Prostate gland (tissue), 2 donors: ENCODE results near the gene ZEB2.

Experiments
- POLR2A ChIP-seq: fragments of 450-650 bp; IDR thresholded peaks from one replicate; pipeline ENCODE4 v1.6.1; 2016; ENCODE audit warnings: antibody characterized with exemption, mild to moderate bottlenecking
- POLR2AphosphoS5 ChIP-seq: sonication (generic); formaldehyde crosslinking; IDR thresholded peaks from one replicate; pipeline ENCODE4 v1.6.1; 2017; ENCODE audit warnings: antibody characterized with exemption
- TF ChIP-seq, protein P1 (sequence below), 4 experiments: fragments of 200-600 bp in 2 of 4; fragments of 450-650 bp in 2 of 4; sonication (generic) in 2 of 4; IDR thresholded peaks; 1 replicate in 3 of 4; 2 replicates in 1 of 4; pipeline ENCODE4 v1.5.1; 2016 to 2019; ENCODE audit warnings: antibody characterized with exemption in 4 of 4, mild to moderate bottlenecking in 2 of 4, moderate library complexity in 2 of 4

DNA sequence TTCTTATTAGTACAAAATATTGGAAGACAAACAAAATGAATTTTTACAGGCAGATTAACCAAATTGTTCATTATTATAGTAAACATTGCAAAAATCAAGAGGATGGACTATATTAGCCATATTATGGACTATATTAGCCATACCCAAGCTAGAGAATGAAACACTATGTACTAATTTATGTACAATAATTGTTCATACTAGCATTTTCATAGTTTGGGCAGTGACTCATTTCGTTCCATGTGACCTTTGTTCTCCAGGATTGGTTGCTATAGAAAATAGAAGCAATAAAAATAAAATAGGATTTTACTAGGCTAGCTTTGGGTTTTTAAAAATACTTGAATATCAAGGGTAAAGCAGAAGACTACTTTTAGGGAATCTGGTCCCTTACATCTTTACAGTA lies 176.8 kb downstream of the ZEB2 start:
- no peak for TF ChIP-seq POLR2AphosphoS5
- no peak for TF ChIP-seq POLR2A
- TF ChIP-seq, protein P1, sequence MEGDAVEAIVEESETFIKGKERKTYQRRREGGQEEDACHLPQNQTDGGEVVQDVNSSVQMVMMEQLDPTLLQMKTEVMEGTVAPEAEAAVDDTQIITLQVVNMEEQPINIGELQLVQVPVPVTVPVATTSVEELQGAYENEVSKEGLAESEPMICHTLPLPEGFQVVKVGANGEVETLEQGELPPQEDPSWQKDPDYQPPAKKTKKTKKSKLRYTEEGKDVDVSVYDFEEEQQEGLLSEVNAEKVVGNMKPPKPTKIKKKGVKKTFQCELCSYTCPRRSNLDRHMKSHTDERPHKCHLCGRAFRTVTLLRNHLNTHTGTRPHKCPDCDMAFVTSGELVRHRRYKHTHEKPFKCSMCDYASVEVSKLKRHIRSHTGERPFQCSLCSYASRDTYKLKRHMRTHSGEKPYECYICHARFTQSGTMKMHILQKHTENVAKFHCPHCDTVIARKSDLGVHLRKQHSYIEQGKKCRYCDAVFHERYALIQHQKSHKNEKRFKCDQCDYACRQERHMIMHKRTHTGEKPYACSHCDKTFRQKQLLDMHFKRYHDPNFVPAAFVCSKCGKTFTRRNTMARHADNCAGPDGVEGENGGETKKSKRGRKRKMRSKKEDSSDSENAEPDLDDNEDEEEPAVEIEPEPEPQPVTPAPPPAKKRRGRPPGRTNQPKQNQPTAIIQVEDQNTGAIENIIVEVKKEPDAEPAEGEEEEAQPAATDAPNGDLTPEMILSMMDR (IDR thresholded peaks at IDR 0.05) = no peak
